ENCODE data around the gene HHAT.

The HHAT gene

DNA sequence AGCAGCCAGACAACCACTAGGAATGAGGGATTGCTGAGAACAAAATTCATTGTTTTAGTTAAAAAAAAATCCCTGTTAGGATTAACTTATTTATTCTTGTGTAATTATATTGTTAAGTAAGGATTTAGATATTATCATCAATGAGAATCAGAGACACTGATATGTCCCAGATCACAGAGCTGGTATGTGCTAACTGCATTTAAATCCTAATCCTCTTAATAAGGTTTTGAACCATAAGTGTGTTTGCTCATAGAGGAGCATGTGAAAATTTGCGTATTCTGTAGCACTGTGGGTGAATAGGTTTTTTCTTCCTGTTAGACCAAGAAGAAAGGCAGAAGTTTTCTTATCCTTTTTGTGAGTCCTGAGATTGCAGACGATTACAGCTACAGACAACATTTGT is 147.1 kb downstream of the HHAT start:
- TF ChIP-seq GATA3 (IDR thresholded peaks at IDR 0.05; ENCODE audit: low read depth, low read length), result no peak
- TF ChIP-seq GATA2 (IDR thresholded peaks at IDR 0.05; ENCODE audit: low read depth, low read length), result no peak

DNA sequence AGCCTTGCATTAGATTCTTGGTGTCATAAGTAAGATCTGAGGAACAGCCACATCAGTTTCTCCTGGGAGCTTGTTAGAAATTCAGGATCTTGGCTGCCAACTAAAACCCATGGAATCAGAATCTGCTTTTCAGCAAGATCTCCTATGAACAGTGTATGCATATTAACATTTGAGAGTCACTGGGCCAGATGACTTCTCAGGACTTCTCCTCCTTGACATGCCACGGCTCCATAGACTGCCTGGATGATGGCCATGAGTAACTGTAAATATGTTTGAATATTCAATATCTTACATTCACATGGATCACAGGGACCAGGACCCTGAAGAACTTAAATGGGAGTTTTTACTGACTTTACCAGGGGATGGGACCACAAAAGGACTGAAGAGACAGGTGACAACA is 148.0 kb downstream of the HHAT start:
- TF ChIP-seq GATA2 (IDR thresholded peaks at IDR 0.05; ENCODE audit: low read depth, low read length), result no peak
- TF ChIP-seq GATA3 (IDR thresholded peaks at IDR 0.05; ENCODE audit: low read depth, low read length), result no peak

GRCh38 chr1:210477328-210477924 is 148.7 kb downstream of the HHAT start:
- TF ChIP-seq GATA3 (IDR thresholded peaks at IDR 0.05; ENCODE audit: low read depth, low read length), result no peak

- TF ChIP-seq GATA3 (IDR thresholded peaks at IDR 0.05; ENCODE audit: low read depth, low read length) (no peak), GATA2 (IDR thresholded peaks at IDR 0.05; ENCODE audit: low read depth, low read length) (no peak)
These were observed 150.1 kb downstream of the HHAT start for GRCh38 chr1:210478820-210479219.

DNA sequence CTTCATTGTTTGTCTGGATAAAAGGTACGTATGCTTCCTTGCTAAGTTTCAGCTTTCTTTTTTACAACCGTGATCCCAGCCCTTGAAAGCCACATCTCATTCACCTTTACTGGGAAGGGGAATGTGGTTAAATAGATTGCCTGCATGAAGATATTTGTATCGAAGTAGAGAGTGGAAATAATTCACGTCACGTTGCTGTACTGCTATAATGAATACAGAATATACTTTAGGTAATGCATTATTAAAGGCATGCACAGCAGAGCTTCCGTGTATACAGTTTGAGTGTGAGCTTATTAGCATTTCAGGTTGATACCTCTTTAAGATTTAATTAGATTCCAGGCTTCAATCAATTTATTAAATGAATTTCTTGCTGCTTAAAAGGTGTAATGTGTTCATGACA is 153.8 kb downstream of the HHAT start:
- TF ChIP-seq GATA3 (IDR thresholded peaks at IDR 0.05; ENCODE audit: low read depth, low read length), result no peak
- no peak for TF ChIP-seq GATA2 (IDR thresholded peaks at IDR 0.05; ENCODE audit: low read depth, low read length)

- TF ChIP-seq GATA3 (IDR thresholded peaks at IDR 0.05; ENCODE audit: low read depth, low read length) (no peak), GATA2 (IDR thresholded peaks at IDR 0.05; ENCODE audit: low read depth, low read length) (no peak)
These were observed 154.4 kb downstream of the HHAT start for GRCh38 chr1:210482945-210483617.

GRCh38 chr1:210483821-210484220 is 155.1 kb downstream of the HHAT start:
- TF ChIP-seq GATA3 (IDR thresholded peaks at IDR 0.05; ENCODE audit: low read depth, low read length), result no peak
- TF ChIP-seq GATA2 (IDR thresholded peaks at IDR 0.05; ENCODE audit: low read depth, low read length), result no peak

DNA sequence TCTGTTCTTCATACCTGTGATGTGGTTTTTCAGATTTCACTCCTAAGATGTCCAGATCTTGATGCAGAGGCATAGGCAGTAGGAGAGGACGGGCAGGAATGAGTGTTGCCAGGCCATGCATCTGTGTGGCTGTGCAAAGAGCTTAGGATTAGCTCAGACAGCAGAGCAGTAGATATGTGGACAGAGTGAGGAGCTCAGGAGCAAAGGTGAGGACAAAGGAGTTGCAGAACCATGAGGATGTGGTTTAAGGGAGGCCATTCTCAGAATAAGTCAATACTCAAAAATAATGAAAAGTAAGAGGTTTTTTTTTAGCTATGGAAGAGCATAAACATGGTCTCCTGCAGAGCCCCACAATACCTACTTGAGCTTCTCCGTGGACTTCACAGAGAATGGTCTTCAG is 158.3 kb downstream of the HHAT start:
- TF ChIP-seq GATA3 (IDR thresholded peaks at IDR 0.05; ENCODE audit: low read depth, low read length) (no peak), GATA2 (IDR thresholded peaks at IDR 0.05; ENCODE audit: low read depth, low read length) (no peak)

GRCh38 chr1:210489491-210489890 is 160.8 kb downstream of the HHAT start:
- TF ChIP-seq GATA2 (IDR thresholded peaks at IDR 0.05; ENCODE audit: low read depth, low read length), result no peak
- no peak for TF ChIP-seq GATA3 (IDR thresholded peaks at IDR 0.05; ENCODE audit: low read depth, low read length)

GRCh38 chr1:210490781-210491180 is 162.1 kb downstream of the HHAT start:
- no peak for TF ChIP-seq GATA2 (IDR thresholded peaks at IDR 0.05; ENCODE audit: low read depth, low read length)
- TF ChIP-seq GATA3 (IDR thresholded peaks at IDR 0.05; ENCODE audit: low read depth, low read length), result no peak

DNA sequence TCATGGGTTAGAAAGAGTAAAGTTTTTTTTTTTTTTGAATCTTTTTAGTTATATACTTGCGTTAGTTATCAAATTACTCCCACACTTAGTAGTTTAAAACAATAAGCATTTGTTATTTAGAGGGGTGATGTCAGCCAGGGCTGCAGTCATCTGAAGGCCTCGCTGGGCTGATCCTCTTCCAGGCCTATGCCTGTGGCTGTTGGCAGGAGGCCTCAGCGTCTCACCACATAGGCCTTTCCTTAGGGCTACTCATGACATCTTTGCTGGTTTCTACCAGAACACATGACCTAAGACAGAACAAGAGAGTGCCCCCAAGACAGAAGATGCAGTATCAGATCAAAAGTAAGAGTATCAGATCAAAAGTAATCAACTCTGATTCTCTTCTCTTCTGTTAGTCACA is 167.4 kb downstream of the HHAT start:
- no peak for TF ChIP-seq GATA2 (IDR thresholded peaks at IDR 0.05; ENCODE audit: low read depth, low read length)
- no peak for TF ChIP-seq GATA3 (IDR thresholded peaks at IDR 0.05; ENCODE audit: low read depth, low read length)

DNA sequence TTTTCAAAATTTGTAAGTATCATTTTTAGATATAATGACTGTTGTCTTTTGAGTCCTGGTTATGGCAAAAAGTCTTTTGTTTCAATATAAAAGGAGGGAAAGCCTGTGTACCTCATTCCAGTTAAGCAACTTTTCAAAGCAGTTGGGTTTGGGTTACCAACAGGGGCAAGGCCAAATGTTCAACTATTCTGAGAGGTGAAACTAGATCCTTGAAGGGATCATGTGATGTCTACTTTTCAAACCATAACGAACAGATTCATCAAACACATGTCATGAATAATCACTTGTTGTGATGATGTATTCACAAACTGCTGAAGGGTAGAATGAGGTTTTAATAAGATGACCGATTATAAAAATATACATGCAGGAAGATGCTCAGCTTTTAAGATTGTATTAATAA is 171.3 kb downstream of the HHAT start:
- TF ChIP-seq GATA3 (IDR thresholded peaks at IDR 0.05; ENCODE audit: low read depth, low read length) (no peak), GATA2 (IDR thresholded peaks at IDR 0.05; ENCODE audit: low read depth, low read length) (no peak)

- no peak for TF ChIP-seq GATA2 (IDR thresholded peaks at IDR 0.05; ENCODE audit: low read depth, low read length)
- TF ChIP-seq GATA3 (IDR thresholded peaks at IDR 0.05; ENCODE audit: low read depth, low read length), result no peak
These were observed 172.1 kb downstream of the HHAT start for GRCh38 chr1:210500831-210501230.

GRCh38 chr1:210504286-210504685 is 175.6 kb downstream of the HHAT start:
- TF ChIP-seq GATA3 (IDR thresholded peaks at IDR 0.05; ENCODE audit: low read depth, low read length), result no peak
- no peak for TF ChIP-seq GATA2 (IDR thresholded peaks at IDR 0.05; ENCODE audit: low read depth, low read length)

GRCh38 chr1:210505601-210506496 is 177.1 kb downstream of the HHAT start:
- TF ChIP-seq GATA3 (IDR thresholded peaks at IDR 0.05; ENCODE audit: low read depth, low read length) (0 out of 2 replicates have a peak, but pooled peaks have one; percentile 32), GATA2 (IDR thresholded peaks at IDR 0.05; ENCODE audit: low read depth, low read length) (peak; percentile 84)

Measured in SH-SY5Y (cell line).